HG03520 (cell line): ENCODE data around the gene GSX2.
"Not testable (repeated sequence)": the region's sequence is repeated elsewhere in the genome, so short reads cannot be mapped to it uniquely, and the experiment has no call there.

Experiments used
- ATAC-seq: cut with Tn5 transposase; IDR thresholded peaks from one replicate; pipeline ENCODE4 v1.9.1; 2021; ENCODE audit warnings: mild to moderate bottlenecking, moderate library complexity; ENCODE audit not compliant: unreplicated experiment

The GSX2 gene

DNA sequence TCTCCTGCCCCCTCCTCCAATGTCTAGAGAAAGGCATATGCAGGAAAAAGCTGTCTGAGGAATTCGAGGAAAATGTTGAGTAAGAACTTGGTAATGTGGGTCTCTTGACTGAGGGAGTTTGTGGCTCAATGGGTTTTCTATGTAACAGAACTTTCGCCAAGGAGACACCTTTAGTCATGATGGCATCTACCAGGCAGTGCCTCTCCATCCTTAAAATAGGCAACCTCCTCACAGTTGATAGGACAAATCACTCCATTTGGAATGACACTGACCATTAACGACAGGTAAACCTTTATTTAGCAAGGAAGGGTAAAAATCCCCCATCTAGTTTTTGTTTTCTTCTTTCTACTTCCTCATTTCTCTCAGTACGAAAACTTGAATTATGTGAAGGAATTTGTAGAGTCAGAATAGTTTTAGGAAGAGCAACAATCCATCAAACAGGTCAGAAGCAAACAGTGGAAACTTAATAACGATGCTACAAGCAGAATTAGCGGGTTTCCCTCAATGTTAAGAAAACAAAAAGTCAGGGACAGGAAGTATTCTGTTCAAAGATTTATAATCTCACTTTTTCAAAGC, 2.7 kb downstream of the GSX2 start:
- no peak for ATAC-seq

DNA sequence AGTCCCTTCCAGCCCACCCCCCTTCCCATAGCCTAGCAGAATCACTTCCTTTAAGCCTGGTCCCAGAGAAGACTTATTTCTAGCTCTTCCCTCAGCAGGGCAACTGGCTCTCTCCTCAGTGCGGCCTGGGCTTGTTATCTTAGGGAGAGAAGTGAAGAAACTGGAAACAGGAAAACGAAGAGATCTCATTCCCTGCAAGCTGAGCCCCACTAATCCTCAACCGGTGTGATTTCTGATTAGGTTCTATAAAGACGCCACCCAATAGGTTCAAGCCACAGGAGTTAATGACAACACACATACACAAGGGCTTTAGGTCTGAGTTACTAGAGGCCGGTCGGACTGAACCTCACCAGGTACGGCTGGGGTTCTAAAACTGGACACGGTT, 3.2 kb downstream of the GSX2 start:
- no peak for ATAC-seq

GRCh38 chr4:54104907-54105306, 4.9 kb downstream of the GSX2 start:
- no peak for ATAC-seq

DNA sequence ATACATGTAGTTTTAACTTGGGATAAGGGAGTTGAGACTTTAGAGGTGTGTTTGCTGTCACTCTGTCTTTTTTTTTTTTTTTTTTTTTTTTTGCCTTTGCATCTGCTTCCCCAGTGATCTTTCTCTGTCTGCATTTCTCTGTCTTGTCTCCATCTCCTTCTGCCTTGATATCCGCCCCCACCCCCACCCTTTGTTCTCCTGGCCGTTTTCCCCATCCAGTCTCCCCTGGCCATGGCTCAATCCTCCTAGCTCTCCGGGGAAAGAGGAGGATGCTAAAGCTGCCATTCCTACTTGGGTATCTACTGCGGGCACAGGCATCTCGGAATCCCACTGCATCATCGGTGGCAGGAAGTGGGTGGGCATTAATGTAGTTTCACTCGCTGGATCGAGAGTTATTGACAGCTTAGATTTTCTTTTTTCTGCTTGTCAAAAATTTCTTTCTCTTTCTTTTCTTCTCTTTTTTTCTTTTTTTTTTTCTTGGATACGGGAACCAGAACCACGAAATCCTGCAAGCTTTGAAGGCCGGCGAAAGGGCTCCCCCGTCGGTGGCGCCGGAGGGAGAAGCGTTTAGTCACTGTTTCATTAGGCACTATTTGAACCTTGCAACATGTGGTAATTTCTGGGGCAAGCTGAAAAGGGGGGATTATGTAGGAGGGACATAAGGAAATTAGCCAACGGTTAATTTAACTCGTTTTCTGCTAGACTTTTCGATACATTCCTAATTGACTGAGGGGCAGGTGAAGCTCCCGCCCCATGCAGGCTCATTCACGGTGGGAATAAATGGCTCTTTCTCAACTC, 8.2 kb downstream of the GSX2 start:
- no peak for ATAC-seq

DNA sequence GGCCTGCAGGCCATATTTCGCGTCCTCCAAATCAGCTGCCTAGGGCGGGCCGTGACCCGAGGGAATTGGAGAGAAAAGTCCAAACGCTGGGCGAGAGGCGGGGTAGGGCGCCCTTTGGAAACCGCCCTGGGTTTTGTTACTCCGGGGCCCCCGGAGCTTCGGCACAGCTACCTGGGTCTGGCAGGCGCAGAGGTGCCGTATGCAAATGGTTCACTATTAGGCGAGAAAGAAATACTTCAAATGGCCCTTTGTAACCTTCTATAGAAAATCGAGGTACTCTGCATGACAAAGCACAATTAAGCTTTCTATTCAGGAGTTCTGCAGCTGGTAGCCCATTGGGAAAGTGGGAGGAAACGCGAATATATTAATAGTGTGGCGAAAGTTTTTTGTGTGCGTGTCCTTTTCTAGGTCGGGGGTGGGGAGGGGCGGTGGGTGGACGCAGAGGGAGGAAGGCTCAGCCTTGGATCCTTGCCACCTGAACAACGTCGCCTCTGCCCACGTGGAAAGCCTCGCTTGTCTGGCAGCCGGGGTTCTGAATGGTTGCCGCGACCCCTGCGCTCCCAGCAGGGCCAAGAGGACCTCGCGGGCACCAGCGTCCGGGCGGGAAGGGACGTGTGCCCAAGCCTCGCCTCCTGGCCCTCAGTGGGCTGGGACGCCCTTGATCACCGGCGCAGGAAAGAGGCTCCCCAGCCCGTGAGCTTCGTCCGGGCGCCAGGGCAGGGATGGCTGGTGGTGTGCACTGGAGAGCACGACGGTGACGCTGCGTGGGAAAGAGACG, 9.5 kb downstream of the GSX2 start:
- no peak for ATAC-seq

DNA sequence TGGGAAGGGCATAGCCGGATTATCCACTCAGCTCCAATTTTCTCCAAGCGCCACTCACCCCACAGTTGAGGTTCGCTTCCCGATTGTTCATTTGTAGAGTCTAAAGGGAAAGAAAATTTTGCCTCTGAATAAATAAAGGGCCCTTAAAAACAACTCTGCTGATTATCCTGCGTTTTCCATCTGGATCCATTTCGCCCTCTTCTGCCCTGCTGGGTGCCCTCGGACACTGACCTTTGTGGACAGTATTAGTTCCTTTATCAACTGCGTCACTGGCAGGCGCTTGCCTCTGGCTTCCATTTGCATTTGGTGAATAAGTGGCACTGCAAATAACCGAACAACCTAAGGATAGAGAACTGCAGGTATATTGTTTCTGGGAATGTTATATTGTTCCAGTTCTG, 10.1 kb downstream of the GSX2 start:
- ATAC-seq = no peak

- ATAC-seq = not testable (repeated sequence)
Measured at GRCh38 chr4:54113206-54113605, 13.2 kb downstream of the GSX2 start.

DNA sequence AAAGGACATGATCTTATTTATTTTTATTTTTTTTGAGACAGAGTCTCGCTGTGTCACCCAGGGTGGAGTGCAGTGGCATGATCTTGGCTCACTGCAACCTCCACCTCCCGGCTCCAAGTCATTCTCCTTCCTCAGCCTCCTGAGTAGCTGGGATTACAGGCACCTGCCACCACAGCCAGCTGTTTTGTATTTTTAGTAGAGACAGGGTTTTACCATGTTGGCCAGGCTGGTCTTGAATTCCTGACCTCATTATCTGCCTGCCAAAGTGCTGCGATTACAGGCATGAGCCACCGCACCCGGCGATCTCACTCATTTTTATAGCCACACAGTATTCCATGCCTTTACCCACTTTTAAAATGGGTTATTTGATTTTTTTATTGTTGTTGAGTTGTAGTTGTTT, 16.3 kb downstream of the GSX2 start:
- ATAC-seq = not testable (repeated sequence)

DNA sequence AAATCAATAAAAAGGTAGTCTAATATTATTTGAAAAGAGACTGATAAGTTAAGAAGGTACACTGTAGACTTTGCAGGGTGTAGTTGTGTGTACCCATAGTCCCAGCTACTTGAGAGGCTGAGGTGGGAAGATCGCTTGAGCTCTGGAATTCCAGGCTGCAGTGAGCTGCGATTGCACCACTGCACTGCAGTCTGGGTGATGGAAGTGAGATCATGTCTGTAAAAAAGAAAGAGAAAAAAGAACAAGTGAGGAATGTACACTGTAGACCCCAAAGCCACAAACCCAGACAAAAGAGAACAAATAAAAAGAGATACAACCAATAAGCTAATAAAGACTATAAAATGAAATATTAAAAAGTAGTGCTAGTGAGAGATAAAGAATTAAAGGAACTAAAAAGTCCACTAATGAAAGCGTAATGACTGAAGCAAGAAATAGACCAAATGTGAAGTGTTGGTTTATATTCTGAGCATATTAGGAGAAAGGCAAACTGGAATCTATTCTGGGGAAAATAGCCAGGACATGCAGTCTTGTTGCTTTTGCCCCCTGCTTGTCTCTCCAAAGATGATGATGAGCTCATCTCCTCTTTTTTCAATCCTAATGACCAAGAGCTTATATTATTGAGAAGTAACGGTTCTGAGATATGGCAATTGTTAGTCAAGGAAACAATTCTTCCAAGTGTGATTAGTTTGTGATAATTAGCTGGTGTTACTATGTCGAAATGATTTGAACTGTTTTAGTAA, 19.1 kb downstream of the GSX2 start:
- ATAC-seq = no peak

DNA sequence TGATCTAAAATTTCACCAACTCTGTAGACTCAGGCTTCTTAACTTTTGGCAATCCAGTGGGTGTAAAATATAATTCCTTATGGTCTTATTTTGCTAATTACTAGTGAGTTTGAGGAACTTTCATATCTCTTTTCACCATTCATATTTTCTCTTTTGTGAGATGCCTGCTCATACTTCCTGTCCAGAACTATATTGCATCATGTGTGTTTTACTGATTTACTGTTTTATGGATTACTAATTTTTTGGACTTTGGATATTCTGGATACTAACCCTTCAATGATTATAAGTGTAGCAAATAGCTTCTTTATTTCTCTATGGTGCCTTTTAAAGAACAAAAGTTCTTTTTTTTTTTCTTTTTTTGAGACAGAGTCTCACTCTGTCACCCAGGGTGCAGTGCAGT, 20.6 kb downstream of the GSX2 start:
- ATAC-seq = no peak

- no peak for ATAC-seq
Measured at GRCh38 chr4:54127660-54128059, 27.7 kb downstream of the GSX2 start.

GRCh38 chr4:54128694-54129093, 28.7 kb downstream of the GSX2 start:
- ATAC-seq = not testable (repeated sequence)

GRCh38 chr4:54139332-54139731, 39.4 kb downstream of the GSX2 start:
- ATAC-seq = no peak

DNA sequence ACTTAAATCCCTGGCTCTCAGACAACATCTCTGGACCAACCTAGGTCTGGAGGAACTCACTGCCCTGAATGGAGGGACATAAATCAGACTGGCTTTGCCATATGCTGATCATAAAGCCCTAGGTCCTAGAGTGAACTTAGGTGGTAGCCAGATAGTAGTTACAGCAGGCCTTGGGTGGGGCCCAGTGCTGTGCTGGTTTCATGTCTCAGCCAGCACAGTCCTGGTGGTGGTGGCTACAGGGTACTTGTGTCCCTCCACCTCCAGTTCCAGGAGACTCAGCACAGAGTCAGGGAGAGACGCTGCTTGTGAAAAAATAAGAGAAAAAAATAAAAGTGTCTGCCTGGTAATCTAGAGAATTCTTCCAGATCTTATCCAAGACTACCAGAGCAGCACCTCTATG, 40.3 kb downstream of the GSX2 start:
- no peak for ATAC-seq

- ATAC-seq = no peak
Measured at GRCh38 chr4:54144199-54144598, 44.2 kb downstream of the GSX2 start.

- no peak for ATAC-seq
Measured at GRCh38 chr4:54144661-54145171, 44.8 kb downstream of the GSX2 start.

DNA sequence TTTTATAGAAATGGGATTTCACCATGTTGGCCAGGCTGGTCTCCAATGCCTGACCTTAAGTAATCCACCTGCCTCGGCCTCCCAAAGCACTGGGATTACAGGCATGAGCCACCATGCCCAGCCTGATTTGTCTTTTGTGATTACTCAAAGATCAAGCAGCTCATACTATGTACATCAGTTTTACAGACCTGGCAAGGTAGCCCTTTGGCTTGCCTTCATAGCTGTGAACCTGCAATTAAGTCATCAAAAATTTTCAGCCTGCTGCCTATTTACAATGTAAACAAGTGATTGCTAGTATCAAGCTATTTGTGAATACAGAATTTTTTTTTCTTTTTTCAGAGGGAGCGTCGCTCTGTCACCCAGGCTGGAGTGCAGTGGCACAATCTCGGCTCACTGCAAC, 46.2 kb downstream of the GSX2 start:
- ATAC-seq = no peak

- ATAC-seq = no peak
Measured at GRCh38 chr4:54149323-54149722, 49.4 kb downstream of the GSX2 start.
